Gastrocnemius medialis (tissue), 4 donors: ENCODE results near the gene MFAP5. TPM values are rescaled to one million over a fixed set of nuclear protein-coding genes. Genes with fewer than 3 reads are reported as not detected.

Experiments
- ATAC-seq, 2 donors: fragments of 150-250 bp; one replicate each; pipeline ENCODE4 v1.9.1; 2016
- DNase-seq, 2 donors: peaks; one replicate each; pipeline ENCODE4 v3.0.0-alpha.2; 2019
- H3K27ac ChIP-seq, 4 donors: fragments of 200-600 bp; sonication (generic); 1 replicate in 1 of 4; 2 replicates in 3 of 4; pipeline ENCODE4 v1.5.1; 2016 to 2018; ENCODE audit warnings: mild to moderate bottlenecking in 2 of 4, moderate library complexity in 1 of 4
- H3K27me3 ChIP-seq, 3 donors: fragments of 200-600 bp; sonication (generic) in 2 of 3; 1 replicate in 1 of 3; 2 replicates in 2 of 3; pipeline versions ENCODE4 v1.5.1 to v1.6.0; 2016 to 2019; ENCODE audit warnings: mild to moderate bottlenecking in 1 of 3, moderate library complexity in 1 of 3
- H3K36me3 ChIP-seq, 2 donors: fragments of 200-600 bp; sonication (generic) in 1 of 2; one replicate each; pipeline ENCODE4 v1.5.1; 2017 to 2018
- H3K4me1 ChIP-seq, 2 donors: fragments of 200-600 bp; sonication (generic) in 1 of 2; one replicate each; pipeline ENCODE4 v1.5.1; 2016 to 2017; ENCODE audit warnings: mild to moderate bottlenecking in 2 of 2
- H3K4me3 ChIP-seq, 4 donors: fragments of 200-600 bp; sonication (generic) in 3 of 4; 1 replicate in 1 of 4; 2 replicates in 3 of 4; pipeline ENCODE4 v1.5.1; 2016 to 2019; ENCODE audit warnings: mild to moderate bottlenecking in 2 of 4
- H3K9me3 ChIP-seq, 3 donors: fragments of 200-600 bp; sonication (generic) in 2 of 3; 1 replicate in 1 of 3; 2 replicates in 2 of 3; pipeline ENCODE4 v1.5.1; 2016 to 2019
- POLR2A ChIP-seq, 2 donors: fragments of 450-650 bp; IDR thresholded peaks; one replicate each; pipeline ENCODE4 v1.6.1; 2017; ENCODE audit warnings: antibody characterized with exemption in 2 of 2, mild to moderate bottlenecking in 2 of 2, moderate library complexity in 2 of 2
- in situ Hi-C, 4 donors: fragments of 200-750 bp; cut with MboI; loops; one replicate each; pipeline versions ENCODE4 v1.15.0 to v1.8.0; 2017; ENCODE audit warnings: low sequenced_read_pairs in 4 of 4
- intact Hi-C: fragments of 100-400 bp; cut with DNase I; formaldehyde crosslinking; loops from one replicate; pipeline ENCODE4 v1.15.1; 2023; ENCODE audit warnings: low total_unique reads
- total RNA-seq, 4 donors: library from RNA; depleted of rRNA; stranded (reverse); fragments of >200 nt; gene quantifications; one replicate each; pipeline versions ENCODE4 v1.1.0 to v1.2.3, GENCODE V29; 2016
- TF ChIP-seq, protein P1 (sequence below), 5 experiments: fragments of 450-650 bp in 3 of 5; fragments of 200-600 bp in 2 of 5; sonication (generic) in 2 of 5; IDR thresholded peaks in 4 of 5; conservative IDR thresholded peaks in 1 of 5; 1 replicate in 4 of 5; 2 replicates in 1 of 5; pipeline ENCODE4 v1.5.1; 2016 to 2019; ENCODE audit warnings: antibody characterized with exemption in 5 of 5, mild to moderate bottlenecking in 3 of 5, moderate library complexity in 3 of 5

Gene MFAP5
- total RNA-seq, 4 donors from 2014 or later, result 31.1 to 78.2 (median 52.0) TPM

GRCh38 chr12:8680533-8680932 is 17.9 kb upstream of the MFAP5 start:
- Histone ChIP-seq H3K27me3 (no peaks in the 10 kb centered on the region), H3K27ac (peak overlapping the region in 3 of 4 donors; percentile 45 to 62 (median 56)), H3K9me3 (no peaks in the 10 kb centered on the region), H3K36me3 (no peaks in the 10 kb centered on the region), H3K4me3 (no peak overlapping the region), H3K4me1 (no peaks in the 10 kb centered on the region)
- DNase-seq, result no peak
- no peak for ATAC-seq
- no peak for TF ChIP-seq POLR2A (IDR thresholded peaks at IDR 0.05)
- TF ChIP-seq, protein P1, sequence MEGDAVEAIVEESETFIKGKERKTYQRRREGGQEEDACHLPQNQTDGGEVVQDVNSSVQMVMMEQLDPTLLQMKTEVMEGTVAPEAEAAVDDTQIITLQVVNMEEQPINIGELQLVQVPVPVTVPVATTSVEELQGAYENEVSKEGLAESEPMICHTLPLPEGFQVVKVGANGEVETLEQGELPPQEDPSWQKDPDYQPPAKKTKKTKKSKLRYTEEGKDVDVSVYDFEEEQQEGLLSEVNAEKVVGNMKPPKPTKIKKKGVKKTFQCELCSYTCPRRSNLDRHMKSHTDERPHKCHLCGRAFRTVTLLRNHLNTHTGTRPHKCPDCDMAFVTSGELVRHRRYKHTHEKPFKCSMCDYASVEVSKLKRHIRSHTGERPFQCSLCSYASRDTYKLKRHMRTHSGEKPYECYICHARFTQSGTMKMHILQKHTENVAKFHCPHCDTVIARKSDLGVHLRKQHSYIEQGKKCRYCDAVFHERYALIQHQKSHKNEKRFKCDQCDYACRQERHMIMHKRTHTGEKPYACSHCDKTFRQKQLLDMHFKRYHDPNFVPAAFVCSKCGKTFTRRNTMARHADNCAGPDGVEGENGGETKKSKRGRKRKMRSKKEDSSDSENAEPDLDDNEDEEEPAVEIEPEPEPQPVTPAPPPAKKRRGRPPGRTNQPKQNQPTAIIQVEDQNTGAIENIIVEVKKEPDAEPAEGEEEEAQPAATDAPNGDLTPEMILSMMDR (IDR thresholded peaks at IDR 0.05 in 4 of 5, conservative IDR thresholded peaks at IDR 0.05 in 1 of 5), result no peak
- in situ Hi-C loops, result loop anchor here (5.0 to 25.0 kb wide), 5 partner anchors 204 to 382 kb away; no protein-coding TSS in a partner anchor
- intact Hi-C loops, result loop anchor here (5.0 kb wide), 1 partner anchor 357 kb away; no protein-coding TSS in a partner anchor

GRCh38 chr12:8678661-8679111 is 16.1 kb upstream of the MFAP5 start:
- no peak for DNase-seq
- intact Hi-C loops, result no loop called here
- H3K36me3 ChIP-seq, result no peaks in the 10 kb centered on the region
- no peaks in the 10 kb centered on the region for H3K9me3 ChIP-seq
- no peak for TF ChIP-seq POLR2A (IDR thresholded peaks at IDR 0.05)
- TF ChIP-seq, protein P1 (IDR thresholded peaks at IDR 0.05 in 4 of 5, conservative IDR thresholded peaks at IDR 0.05 in 1 of 5), result no peak
- H3K27ac ChIP-seq, result no peak overlapping the region
- H3K4me3 ChIP-seq, result no peak overlapping the region
- no peaks in the 10 kb centered on the region for H3K27me3 ChIP-seq
- in situ Hi-C loops, result loop anchor here in 3 of 4 donors (25.0 kb wide), 2 partner anchors 359 to 384 kb away; no protein-coding TSS in a partner anchor
- no peaks in the 10 kb centered on the region for H3K4me1 ChIP-seq
- ATAC-seq, result no peak

GRCh38 chr12:8677362-8677761 is 14.7 kb upstream of the MFAP5 start:
- in situ Hi-C loops, result loop anchor here in 3 of 4 donors (25.0 kb wide), 2 partner anchors 360 to 385 kb away; no protein-coding TSS in a partner anchor

DNA sequence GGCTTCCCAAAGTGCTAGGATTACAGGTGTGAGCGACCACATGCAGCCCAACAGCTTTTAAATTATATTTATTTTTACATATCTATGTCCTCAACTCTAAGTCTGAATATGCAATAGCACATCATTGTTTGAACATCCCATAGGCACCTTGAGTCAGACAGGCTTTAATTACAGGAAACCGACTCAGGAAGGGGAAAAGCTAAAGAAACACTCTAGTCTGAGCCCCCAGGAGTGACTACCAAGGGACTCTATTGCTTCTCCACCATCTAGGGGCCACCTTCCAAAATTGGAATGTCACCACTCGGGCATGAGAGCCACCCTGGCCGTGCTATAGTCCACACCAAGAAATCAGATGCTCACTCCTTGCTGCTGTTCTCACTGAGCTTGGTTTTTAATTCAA is 14.0 kb upstream of the MFAP5 start:
- no peaks in the 10 kb centered on the region for H3K27me3 ChIP-seq
- no peak for DNase-seq
- no peaks in the 10 kb centered on the region for H3K9me3 ChIP-seq
- H3K4me3 ChIP-seq, result no peak overlapping the region
- in situ Hi-C loops (loop anchor here in 3 of 4 donors (25.0 kb wide), 2 partner anchors 361 to 386 kb away; no protein-coding TSS in a partner anchor), intact Hi-C loops (no loop called here)
- ATAC-seq, result no peak
- H3K36me3 ChIP-seq, result no peaks in the 10 kb centered on the region
- H3K27ac ChIP-seq, result no peak overlapping the region
- no peaks in the 10 kb centered on the region for H3K4me1 ChIP-seq
- TF ChIP-seq POLR2A (IDR thresholded peaks at IDR 0.05), result no peak
- TF ChIP-seq, protein P1 (IDR thresholded peaks at IDR 0.05 in 4 of 5, conservative IDR thresholded peaks at IDR 0.05 in 1 of 5), result no peak

More at GRCh38 chr12:8677362-8677761, 14.7 kb upstream of the MFAP5 start:
- H3K4me1 ChIP-seq, result no peaks in the 10 kb centered on the region
- no peaks in the 10 kb centered on the region for H3K27me3 ChIP-seq
- intact Hi-C loops, result no loop called here
- no peaks in the 10 kb centered on the region for H3K9me3 ChIP-seq
- ATAC-seq, result no peak
- H3K36me3 ChIP-seq, result no peaks in the 10 kb centered on the region
- DNase-seq, result no peak
- no peak for TF ChIP-seq POLR2A (IDR thresholded peaks at IDR 0.05)
- TF ChIP-seq, protein P1 (IDR thresholded peaks at IDR 0.05 in 4 of 5, conservative IDR thresholded peaks at IDR 0.05 in 1 of 5), result no peak
- no peak overlapping the region for H3K4me3 ChIP-seq
- no peak overlapping the region for H3K27ac ChIP-seq
